CD14-positive monocyte (primary cell): Measurements from ENCODE around the gene TBC1D16. TPM values are rescaled to one million over a fixed set of nuclear protein-coding genes. Genes with fewer than 3 reads are reported as not detected.

Experiments
- DNase-seq, 3 donors: peaks; one replicate each; pipeline ENCODE4 v3.0.0-alpha.2; 2011 to 2022
- H2AFZ ChIP-seq: 2 replicates; pipeline ENCODE4 v1.6.0; 2012; ENCODE audit warnings: mild to moderate bottlenecking, low read depth, low read length, inconsistent platforms; ENCODE audit not compliant: insufficient read depth, poor library complexity, severe bottlenecking
- H3K27ac ChIP-seq, 2 donors: 1 replicate in 1 of 2; 2 replicates in 1 of 2; pipeline ENCODE4 v1.5.1; 2012 to 2013; ENCODE audit warnings: low read length in 2 of 2, control low read depth in 1 of 2, inconsistent platforms in 1 of 2, low read depth in 1 of 2, mild to moderate bottlenecking in 1 of 2
- H3K27me3 ChIP-seq, 2 donors: one replicate each; pipeline versions ENCODE4 v1.6.0 to v1.6.1; 2011 to 2013; ENCODE audit warnings: low read length in 2 of 2; ENCODE audit not compliant: control insufficient read depth in 2 of 2, insufficient read depth in 2 of 2
- H3K36me3 ChIP-seq, 2 donors: replicated peaks in 1 of 2; 1 replicate in 1 of 2; 2 replicates in 1 of 2; pipeline versions ENCODE4 v1.5.1 to v1.6.1; 2012 to 2013; ENCODE audit warnings: low read length in 2 of 2, control low read depth in 1 of 2, inconsistent platforms in 1 of 2, mild to moderate bottlenecking in 1 of 2; ENCODE audit not compliant: insufficient read depth in 2 of 2, control insufficient read depth in 1 of 2
- H3K4me1 ChIP-seq, 2 donors: 1 replicate in 1 of 2; 2 replicates in 1 of 2; pipeline versions ENCODE4 v1.5.1 to v1.6.1; 2012 to 2013; ENCODE audit warnings: low read length in 2 of 2, control low read depth in 1 of 2, inconsistent platforms in 1 of 2, mild to moderate bottlenecking in 1 of 2, moderate library complexity in 1 of 2; ENCODE audit not compliant: insufficient read depth in 2 of 2, control insufficient read depth in 1 of 2
- H3K4me2 ChIP-seq: replicated peaks from 2 replicates; pipeline ENCODE3; 2012; ENCODE audit warnings: low read length, moderate library complexity, mild to moderate bottlenecking; ENCODE audit not compliant: poor library complexity, severe bottlenecking; ENCODE audit errors: extremely low read depth
- H3K4me3 ChIP-seq, 3 experiments: fragments of 200-600 bp in 1 of 3; sonication (generic) in 1 of 3; replicated peaks in 1 of 3; 1 replicate in 2 of 3; 2 replicates in 1 of 3; pipeline ENCODE4 v1.5.1; 2011 to 2013; ENCODE audit warnings: low read length in 3 of 3, mild to moderate bottlenecking in 3 of 3, control low read depth in 2 of 3, low read depth in 2 of 3, inconsistent platforms in 1 of 3, moderate library complexity in 1 of 3
- H3K79me2 ChIP-seq: 2 replicates; pipeline ENCODE4 v1.6.0; 2012; ENCODE audit warnings: mild to moderate bottlenecking, control low read depth, inconsistent platforms, low read length, moderate library complexity; ENCODE audit not compliant: insufficient read depth
- H3K9ac ChIP-seq: 2 replicates; pipeline ENCODE4 v1.6.0; 2017; ENCODE audit warnings: low read length, mild to moderate bottlenecking; ENCODE audit not compliant: insufficient read depth, poor library complexity, severe bottlenecking
- H3K9me3 ChIP-seq, 2 donors: replicated peaks in 1 of 2; 1 replicate in 1 of 2; 2 replicates in 1 of 2; pipeline versions ENCODE4 v1.5.1 to v1.6.1; 2012 to 2013; ENCODE audit warnings: low read length in 2 of 2, control low read depth in 1 of 2; ENCODE audit not compliant: control insufficient read depth in 1 of 2, insufficient read depth in 1 of 2
- H4K20me1 ChIP-seq: 2 replicates; pipeline ENCODE4 v1.6.0; 2012; ENCODE audit warnings: mild to moderate bottlenecking, low read length, control low read depth, moderate library complexity; ENCODE audit not compliant: insufficient read depth
- H3K27ac Mint-ChIP-seq, 7 donors: one replicate each; pipeline ENCODE4 v1.8.0; 2020; ENCODE audit warnings: mild to moderate bottlenecking in 7 of 7, mixed read lengths in 7 of 7, moderate library complexity in 6 of 7, inconsistent platforms in 2 of 7
- H3K27me3 Mint-ChIP-seq, 3 donors: one replicate each; pipeline ENCODE4 v1.8.0; 2021 to 2022; ENCODE audit warnings: low read depth in 3 of 3, mild to moderate bottlenecking in 3 of 3, mixed read lengths in 3 of 3, moderate library complexity in 3 of 3, inconsistent platforms in 1 of 3
- H3K36me3 Mint-ChIP-seq, 2 donors: one replicate each; pipeline ENCODE4 v1.8.0; 2020; ENCODE audit warnings: mixed read lengths in 2 of 2, inconsistent platforms in 1 of 2, mild to moderate bottlenecking in 1 of 2
- H3K4me1 Mint-ChIP-seq: one replicate; pipeline ENCODE4 v1.8.0; 2020; ENCODE audit warnings: mild to moderate bottlenecking, mixed read lengths
- H3K4me3 Mint-ChIP-seq, 2 donors: one replicate each; pipeline ENCODE4 v1.8.0; 2020; ENCODE audit warnings: mild to moderate bottlenecking in 2 of 2, mixed read lengths in 2 of 2, moderate library complexity in 1 of 2
- H3K9me3 Mint-ChIP-seq, 7 donors: one replicate each; pipeline ENCODE4 v1.8.0; 2020 to 2022; ENCODE audit warnings: mixed read lengths in 7 of 7, mild to moderate bottlenecking in 6 of 7, moderate library complexity in 6 of 7, inconsistent platforms in 2 of 7
- CTCF ChIP-seq: fragments of 200-600 bp; IDR thresholded peaks from one replicate; pipeline ENCODE4 v1.8.0; 2022; ENCODE audit warnings: antibody characterized with exemption, mild to moderate bottlenecking
- WGBS: methylation state at CpG from one replicate; pipeline ENCODE4 v1.1.5; 2013; ENCODE audit warnings: missing lambda C conversion rate; ENCODE audit not compliant: insufficient coverage; 5-methylcytosine and 5-hydroxymethylcytosine counted together
- intact Hi-C, 2 donors: fragments of 100-400 bp; cut with micrococcal nuclease; formaldehyde crosslinking; loops; one replicate each; pipeline versions ENCODE4 v1.15.0 to v1.15.1; 2023
- polyA plus RNA-seq, 3 donors: library from polyadenylated mRNA; depleted of rRNA in 1 of 3; unstranded in 2 of 3; stranded (reverse) in 1 of 3; fragments of 300-500 nt in 2 of 3; fragments of >200 nt in 1 of 3; fragmentation: Illumina TruSeq in 2 of 3; gene quantifications; 1 replicate in 2 of 3; 2 replicates in 1 of 3; pipeline ENCODE4 v1.2.3, GENCODE V29; 2012 to 2021

Gene TBC1D16
- polyA plus RNA-seq, 3 donors, result 0.11 to 0.53 (median 0.27) TPM

- intact Hi-C loops, result no loop called here
- DNase-seq, result peak in 1 of 3 donors; percentile 21
Measured at GRCh38 chr17:79923974-79924638, 111.6 kb downstream of the TBC1D16 start.

GRCh38 chr17:79922798-79923197, 112.9 kb downstream of the TBC1D16 start:
- Histone ChIP-seq H3K4me1 (no peaks in the 10 kb centered on the region), H3K79me2 (no peaks in the 10 kb centered on the region), H3K9ac (no peak overlapping the region), H3K27ac (no peak overlapping the region), H2AFZ (no peak overlapping the region), H3K36me3 (no peaks in the 10 kb centered on the region), H3K4me3 (no peak overlapping the region), H4K20me1 (no peaks in the 10 kb centered on the region), H3K9me3 (no peaks in the 10 kb centered on the region), H3K4me2 (no peak overlapping the region), H3K27me3 (no peaks in the 10 kb centered on the region)
- no peak for DNase-seq
- Mint-ChIP-seq H3K36me3 (no peaks in the 10 kb centered on the region), H3K27ac (no peak overlapping the region), H3K4me1 (no peaks in the 10 kb centered on the region), H3K4me3 (no peak overlapping the region), H3K9me3 (no peaks in the 10 kb centered on the region), H3K27me3 (peaks cover 3 to 17% (median 9%) of the 10 kb centered on the region in 3 donors)
- intact Hi-C loops, result no loop called here
- no peak for TF ChIP-seq CTCF
- WGBS, result 78% methylated on average over 5 of the region's 12 CpGs

More at GRCh38 chr17:79923974-79924638, 111.6 kb downstream of the TBC1D16 start:
- H3K9me3 ChIP-seq, result no peaks in the 10 kb centered on the region
- 87% methylated on average over 16 of the region's 16 CpGs for WGBS
- no peak overlapping the region for H3K4me2 ChIP-seq
- peaks cover 5 to 22% (median 15%) of the 10 kb centered on the region in 3 donors for H3K27me3 Mint-ChIP-seq
- H3K79me2 ChIP-seq, result no peaks in the 10 kb centered on the region
- H3K4me1 ChIP-seq, result no peaks in the 10 kb centered on the region
- peaks cover 3% of the 10 kb centered on the region for H3K4me1 Mint-ChIP-seq
- no peak overlapping the region for H3K9ac ChIP-seq
- TF ChIP-seq CTCF, result peak; percentile 46
- no peaks in the 10 kb centered on the region for H3K36me3 Mint-ChIP-seq
- peaks cover 0 to 3% of the 10 kb centered on the region in 2 donors for H3K27me3 ChIP-seq
- H3K4me3 ChIP-seq, result no peak overlapping the region
- H3K9me3 Mint-ChIP-seq, result no peaks in the 10 kb centered on the region
- no peak overlapping the region for H3K27ac ChIP-seq
- H2AFZ ChIP-seq, result no peak overlapping the region
- no peaks in the 10 kb centered on the region for H3K36me3 ChIP-seq
- H4K20me1 ChIP-seq, result no peaks in the 10 kb centered on the region
- peak overlapping the region in 1 of 7 donors; percentile 15 for H3K27ac Mint-ChIP-seq
- no peak overlapping the region for H3K4me3 Mint-ChIP-seq
